Activated CD4-positive, alpha-beta T cell treated with anti-CD3 and anti-CD28 coated beads for 1 hour (primary cell): ENCODE data around the gene CCDC167.
A peak's percentile ranks its signal among the peaks of the same experiment; 100 is the strongest.
"Not testable (repeated sequence)": the region's sequence is repeated elsewhere in the genome, so short reads cannot be mapped to it uniquely, and the experiment has no call there.

Experiments
- DNase-seq: peaks from one replicate; pipeline ENCODE4 v3.0.0-alpha.2; 2020

The CCDC167 gene

GRCh38 chr6:37459981-37460800 lies 39.5 kb downstream of the CCDC167 start:
- DNase-seq: no peak

GRCh38 chr6:37456816-37457560 lies 42.7 kb downstream of the CCDC167 start:
- DNase-seq: no peak

- no peak for DNase-seq
These were observed 43.6 kb downstream of the CCDC167 start for GRCh38 chr6:37456126-37456525.

GRCh38 chr6:37454420-37455140 lies 45.1 kb downstream of the CCDC167 start:
- DNase-seq: no peak

GRCh38 chr6:37452522-37452921 lies 47.2 kb downstream of the CCDC167 start:
- DNase-seq: no peak

- no peak for DNase-seq
These were observed 48.1 kb downstream of the CCDC167 start for GRCh38 chr6:37451441-37452193.

- no peak for DNase-seq
These were observed 49.7 kb downstream of the CCDC167 start for GRCh38 chr6:37449984-37450383.

- not testable (repeated sequence) for DNase-seq
These were observed 56.5 kb downstream of the CCDC167 start for GRCh38 chr6:37443216-37443542.

GRCh38 chr6:37442416-37443215 lies 57.1 kb downstream of the CCDC167 start:
- no peak for DNase-seq

- DNase-seq: no peak
These were observed 58.0 kb downstream of the CCDC167 start for GRCh38 chr6:37441651-37442050.

GRCh38 chr6:37438930-37439329 lies 60.8 kb downstream of the CCDC167 start:
- DNase-seq: no peak

- no peak for DNase-seq
These were observed 63.9 kb downstream of the CCDC167 start for GRCh38 chr6:37435816-37436215.

GRCh38 chr6:37435373-37435772 lies 64.3 kb downstream of the CCDC167 start:
- DNase-seq: no peak

- DNase-seq: peak; percentile 17
These were observed 65.9 kb downstream of the CCDC167 start for GRCh38 chr6:37433657-37434271.
